Measurements from ENCODE around the gene LNX1.

LNX1 gene

DNA sequence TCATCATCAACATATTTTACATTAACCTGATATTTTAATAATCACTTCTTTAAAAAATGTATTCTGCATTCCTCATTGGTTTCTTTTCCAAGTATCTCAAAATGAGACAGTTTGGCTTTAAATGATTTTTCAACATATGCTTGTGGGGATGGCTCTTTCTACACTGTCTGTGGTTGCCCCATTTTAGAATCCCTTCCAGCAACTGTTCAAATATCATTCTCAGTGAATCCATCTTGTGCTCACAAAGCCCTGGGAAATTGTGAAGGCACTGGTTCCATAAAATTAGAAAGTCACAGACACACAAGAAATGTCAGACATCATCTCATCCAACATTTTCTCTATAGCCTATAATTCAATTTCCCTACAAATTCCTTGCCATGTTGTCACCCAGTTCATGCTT lies 103.5 kb downstream of the LNX1 start (continued):
- no peak for TF ChIP-seq ESRRG (CRISPR knock-in tag; IDR thresholded peaks at IDR 0.05)
- TF ChIP-seq, protein P1, sequence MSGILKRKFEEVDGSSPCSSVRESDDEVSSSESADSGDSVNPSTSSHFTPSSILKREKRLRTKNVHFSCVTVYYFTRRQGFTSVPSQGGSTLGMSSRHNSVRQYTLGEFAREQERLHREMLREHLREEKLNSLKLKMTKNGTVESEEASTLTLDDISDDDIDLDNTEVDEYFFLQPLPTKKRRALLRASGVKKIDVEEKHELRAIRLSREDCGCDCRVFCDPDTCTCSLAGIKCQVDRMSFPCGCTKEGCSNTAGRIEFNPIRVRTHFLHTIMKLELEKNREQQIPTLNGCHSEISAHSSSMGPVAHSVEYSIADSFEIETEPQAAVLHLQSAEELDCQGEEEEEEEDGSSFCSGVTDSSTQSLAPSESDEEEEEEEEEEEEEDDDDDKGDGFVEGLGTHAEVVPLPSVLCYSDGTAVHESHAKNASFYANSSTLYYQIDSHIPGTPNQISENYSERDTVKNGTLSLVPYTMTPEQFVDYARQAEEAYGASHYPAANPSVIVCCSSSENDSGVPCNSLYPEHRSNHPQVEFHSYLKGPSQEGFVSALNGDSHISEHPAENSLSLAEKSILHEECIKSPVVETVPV (CRISPR knock-in tag; IDR thresholded peaks at IDR 0.05): no peak
- TF ChIP-seq CSDC2 (CRISPR knock-in tag; IDR thresholded peaks at IDR 0.05): no peak

GRCh38 chr4:53485658-53486040 lies 105.6 kb downstream of the LNX1 start:
- no peak for TF ChIP-seq TSHZ2 (CRISPR knock-in tag; IDR thresholded peaks at IDR 0.05)
- TF ChIP-seq ESRRG (CRISPR knock-in tag; IDR thresholded peaks at IDR 0.05): no peak
- TF ChIP-seq ZNF8 (CRISPR knock-in tag; IDR thresholded peaks at IDR 0.05): no peak
- TF ChIP-seq OSR1 (CRISPR knock-in tag; IDR thresholded peaks at IDR 0.05): no peak
- TF ChIP-seq ZC3H10 (CRISPR knock-in tag; IDR thresholded peaks at IDR 0.05): no peak
- no peak for TF ChIP-seq ARNTL (CRISPR knock-in tag; IDR thresholded peaks at IDR 0.05; ENCODE audit: borderline replicate concordance, low read depth)
- TF ChIP-seq PATZ1 (CRISPR knock-in tag; IDR thresholded peaks at IDR 0.05; ENCODE audit: borderline replicate concordance): no peak
- TF ChIP-seq, protein P1 (CRISPR knock-in tag; IDR thresholded peaks at IDR 0.05): no peak
- TF ChIP-seq PPARA (CRISPR knock-in tag; IDR thresholded peaks at IDR 0.05; ENCODE audit: borderline replicate concordance): no peak
- no peak for ATAC-seq

- no peak for ATAC-seq
- no peak for TF ChIP-seq BACH2 (CRISPR knock-in tag; IDR thresholded peaks at IDR 0.05; ENCODE audit: borderline replicate concordance)
- TF ChIP-seq TCF4 (CRISPR knock-in tag; IDR thresholded peaks at IDR 0.05; ENCODE audit: borderline replicate concordance): no peak
- TF ChIP-seq RARB (CRISPR knock-in tag; IDR thresholded peaks at IDR 0.05): no peak
- no peak for TF ChIP-seq ZNF565 (CRISPR knock-in tag; conservative IDR thresholded peaks at IDR 0.05; ENCODE audit: low read depth)
- TF ChIP-seq SNAI2 (CRISPR knock-in tag; IDR thresholded peaks at IDR 0.05): no peak
- no peak for TF ChIP-seq ESRRG (CRISPR knock-in tag; IDR thresholded peaks at IDR 0.05)
- TF ChIP-seq, protein P1 (CRISPR knock-in tag; IDR thresholded peaks at IDR 0.05): no peak
- TF ChIP-seq ZFP3 (CRISPR knock-in tag; IDR thresholded peaks at IDR 0.05): no peak
- no peak for TF ChIP-seq TSHZ2 (CRISPR knock-in tag; IDR thresholded peaks at IDR 0.05)
- no peak for TF ChIP-seq ZNF70 (CRISPR knock-in tag; IDR thresholded peaks at IDR 0.05)
- no peak for TF ChIP-seq CSDC2 (CRISPR knock-in tag; IDR thresholded peaks at IDR 0.05)
- no peak for TF ChIP-seq PATZ1 (CRISPR knock-in tag; IDR thresholded peaks at IDR 0.05; ENCODE audit: borderline replicate concordance)
- no peak for TF ChIP-seq TOX (CRISPR knock-in tag; IDR thresholded peaks at IDR 0.05; ENCODE audit: borderline replicate concordance)
- no peak for TF ChIP-seq ZNF8 (CRISPR knock-in tag; IDR thresholded peaks at IDR 0.05)
- TF ChIP-seq POU6F1 (CRISPR knock-in tag; IDR thresholded peaks at IDR 0.05; ENCODE audit: borderline replicate concordance, low read depth): no peak
- TF ChIP-seq ISL1 (CRISPR knock-in tag; IDR thresholded peaks at IDR 0.05): no peak
- no peak for TF ChIP-seq ZFP30 (CRISPR knock-in tag; IDR thresholded peaks at IDR 0.05)
- no peak for TF ChIP-seq ZC3H10 (CRISPR knock-in tag; IDR thresholded peaks at IDR 0.05)
Measured at GRCh38 chr4:53484911-53485657, 106.2 kb downstream of the LNX1 start.
